Thyroid gland (tissue), 4 donors: ENCODE data around the gene MICU1.

Experiments
- CTCF ChIP-seq, 6 experiments: fragments of 200-600 bp in 3 of 6; fragments of 450-650 bp in 3 of 6; sonication (generic) in 3 of 6; IDR thresholded peaks; one replicate each; pipeline ENCODE4 v1.5.1; 2016 to 2019; ENCODE audit warnings: antibody characterized with exemption in 6 of 6, mild to moderate bottlenecking in 2 of 6, inconsistent platforms in 1 of 6, moderate library complexity in 1 of 6
- POLR2A ChIP-seq, 2 donors: fragments of 450-650 bp; IDR thresholded peaks; one replicate each; pipeline ENCODE4 v1.6.1; 2017; ENCODE audit warnings: antibody characterized with exemption in 2 of 2, mild to moderate bottlenecking in 2 of 2, moderate library complexity in 1 of 2

- TF ChIP-seq POLR2A (IDR thresholded peaks at IDR 0.05), result no peak
- no peak for TF ChIP-seq CTCF (IDR thresholded peaks at IDR 0.05)
These were observed 274.4 kb downstream of the MICU1 start for GRCh38 chr10:72351479-72351878.
